ENCODE data around the gene PNPLA2. TPM values are rescaled to one million over a fixed set of nuclear protein-coding genes. Genes with fewer than 3 reads are reported as not detected.

Gene PNPLA2
- total and polyA plus RNA-seq, 2 of the 8 experiments (the other 6 are each of a cell fraction or from before 2014, with no cell fraction given) = 30.9 to 62.1 TPM

DNA sequence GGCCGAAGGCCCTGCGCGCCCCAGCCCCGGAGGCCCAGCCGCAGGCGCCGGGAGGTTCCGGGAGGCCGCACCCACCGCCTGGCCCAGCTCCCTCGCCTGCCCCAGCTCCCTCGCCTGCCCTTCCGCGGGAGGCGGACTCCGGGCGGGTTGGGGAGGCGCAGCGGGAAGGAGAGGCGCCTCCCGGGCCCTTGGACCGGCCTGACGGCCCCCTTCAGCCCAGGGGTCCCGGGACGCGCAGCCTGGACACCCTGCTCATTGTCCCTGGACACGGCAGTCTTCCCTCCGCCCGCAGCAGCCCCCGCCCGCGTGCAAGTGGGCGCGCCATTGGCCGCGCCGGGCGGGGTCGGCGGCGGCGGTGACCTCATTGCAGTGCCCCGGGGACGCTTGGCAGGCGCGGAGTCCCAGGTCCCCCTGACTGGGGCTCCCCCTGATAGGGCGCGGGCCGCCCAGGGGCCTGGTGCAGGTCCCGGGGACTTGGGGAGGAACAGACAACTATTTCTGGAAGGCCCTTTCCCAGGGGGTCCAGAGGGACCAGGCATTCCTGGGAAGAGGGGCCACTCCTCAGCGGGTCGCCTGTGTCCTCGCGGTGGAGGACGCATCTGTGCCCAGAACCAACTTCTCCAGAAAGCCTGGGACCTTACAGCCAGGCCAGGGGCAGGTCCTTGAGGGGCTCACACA is 14.5 kb downstream of the PNPLA2 start (continued):
- TF ChIP-seq, protein P1, sequence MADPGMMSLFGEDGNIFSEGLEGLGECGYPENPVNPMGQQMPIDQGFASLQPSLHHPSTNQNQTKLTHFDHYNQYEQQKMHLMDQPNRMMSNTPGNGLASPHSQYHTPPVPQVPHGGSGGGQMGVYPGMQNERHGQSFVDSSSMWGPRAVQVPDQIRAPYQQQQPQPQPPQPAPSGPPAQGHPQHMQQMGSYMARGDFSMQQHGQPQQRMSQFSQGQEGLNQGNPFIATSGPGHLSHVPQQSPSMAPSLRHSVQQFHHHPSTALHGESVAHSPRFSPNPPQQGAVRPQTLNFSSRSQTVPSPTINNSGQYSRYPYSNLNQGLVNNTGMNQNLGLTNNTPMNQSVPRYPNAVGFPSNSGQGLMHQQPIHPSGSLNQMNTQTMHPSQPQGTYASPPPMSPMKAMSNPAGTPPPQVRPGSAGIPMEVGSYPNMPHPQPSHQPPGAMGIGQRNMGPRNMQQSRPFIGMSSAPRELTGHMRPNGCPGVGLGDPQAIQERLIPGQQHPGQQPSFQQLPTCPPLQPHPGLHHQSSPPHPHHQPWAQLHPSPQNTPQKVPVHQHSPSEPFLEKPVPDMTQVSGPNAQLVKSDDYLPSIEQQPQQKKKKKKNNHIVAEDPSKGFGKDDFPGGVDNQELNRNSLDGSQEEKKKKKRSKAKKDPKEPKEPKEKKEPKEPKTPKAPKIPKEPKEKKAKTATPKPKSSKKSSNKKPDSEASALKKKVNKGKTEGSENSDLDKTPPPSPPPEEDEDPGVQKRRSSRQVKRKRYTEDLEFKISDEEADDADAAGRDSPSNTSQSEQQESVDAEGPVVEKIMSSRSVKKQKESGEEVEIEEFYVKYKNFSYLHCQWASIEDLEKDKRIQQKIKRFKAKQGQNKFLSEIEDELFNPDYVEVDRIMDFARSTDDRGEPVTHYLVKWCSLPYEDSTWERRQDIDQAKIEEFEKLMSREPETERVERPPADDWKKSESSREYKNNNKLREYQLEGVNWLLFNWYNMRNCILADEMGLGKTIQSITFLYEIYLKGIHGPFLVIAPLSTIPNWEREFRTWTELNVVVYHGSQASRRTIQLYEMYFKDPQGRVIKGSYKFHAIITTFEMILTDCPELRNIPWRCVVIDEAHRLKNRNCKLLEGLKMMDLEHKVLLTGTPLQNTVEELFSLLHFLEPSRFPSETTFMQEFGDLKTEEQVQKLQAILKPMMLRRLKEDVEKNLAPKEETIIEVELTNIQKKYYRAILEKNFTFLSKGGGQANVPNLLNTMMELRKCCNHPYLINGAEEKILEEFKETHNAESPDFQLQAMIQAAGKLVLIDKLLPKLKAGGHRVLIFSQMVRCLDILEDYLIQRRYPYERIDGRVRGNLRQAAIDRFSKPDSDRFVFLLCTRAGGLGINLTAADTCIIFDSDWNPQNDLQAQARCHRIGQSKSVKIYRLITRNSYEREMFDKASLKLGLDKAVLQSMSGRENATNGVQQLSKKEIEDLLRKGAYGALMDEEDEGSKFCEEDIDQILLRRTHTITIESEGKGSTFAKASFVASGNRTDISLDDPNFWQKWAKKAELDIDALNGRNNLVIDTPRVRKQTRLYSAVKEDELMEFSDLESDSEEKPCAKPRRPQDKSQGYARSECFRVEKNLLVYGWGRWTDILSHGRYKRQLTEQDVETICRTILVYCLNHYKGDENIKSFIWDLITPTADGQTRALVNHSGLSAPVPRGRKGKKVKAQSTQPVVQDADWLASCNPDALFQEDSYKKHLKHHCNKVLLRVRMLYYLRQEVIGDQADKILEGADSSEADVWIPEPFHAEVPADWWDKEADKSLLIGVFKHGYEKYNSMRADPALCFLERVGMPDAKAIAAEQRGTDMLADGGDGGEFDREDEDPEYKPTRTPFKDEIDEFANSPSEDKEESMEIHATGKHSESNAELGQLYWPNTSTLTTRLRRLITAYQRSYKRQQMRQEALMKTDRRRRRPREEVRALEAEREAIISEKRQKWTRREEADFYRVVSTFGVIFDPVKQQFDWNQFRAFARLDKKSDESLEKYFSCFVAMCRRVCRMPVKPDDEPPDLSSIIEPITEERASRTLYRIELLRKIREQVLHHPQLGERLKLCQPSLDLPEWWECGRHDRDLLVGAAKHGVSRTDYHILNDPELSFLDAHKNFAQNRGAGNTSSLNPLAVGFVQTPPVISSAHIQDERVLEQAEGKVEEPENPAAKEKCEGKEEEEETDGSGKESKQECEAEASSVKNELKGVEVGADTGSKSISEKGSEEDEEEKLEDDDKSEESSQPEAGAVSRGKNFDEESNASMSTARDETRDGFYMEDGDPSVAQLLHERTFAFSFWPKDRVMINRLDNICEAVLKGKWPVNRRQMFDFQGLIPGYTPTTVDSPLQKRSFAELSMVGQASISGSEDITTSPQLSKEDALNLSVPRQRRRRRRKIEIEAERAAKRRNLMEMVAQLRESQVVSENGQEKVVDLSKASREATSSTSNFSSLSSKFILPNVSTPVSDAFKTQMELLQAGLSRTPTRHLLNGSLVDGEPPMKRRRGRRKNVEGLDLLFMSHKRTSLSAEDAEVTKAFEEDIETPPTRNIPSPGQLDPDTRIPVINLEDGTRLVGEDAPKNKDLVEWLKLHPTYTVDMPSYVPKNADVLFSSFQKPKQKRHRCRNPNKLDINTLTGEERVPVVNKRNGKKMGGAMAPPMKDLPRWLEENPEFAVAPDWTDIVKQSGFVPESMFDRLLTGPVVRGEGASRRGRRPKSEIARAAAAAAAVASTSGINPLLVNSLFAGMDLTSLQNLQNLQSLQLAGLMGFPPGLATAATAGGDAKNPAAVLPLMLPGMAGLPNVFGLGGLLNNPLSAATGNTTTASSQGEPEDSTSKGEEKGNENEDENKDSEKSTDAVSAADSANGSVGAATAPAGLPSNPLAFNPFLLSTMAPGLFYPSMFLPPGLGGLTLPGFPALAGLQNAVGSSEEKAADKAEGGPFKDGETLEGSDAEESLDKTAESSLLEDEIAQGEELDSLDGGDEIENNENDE (IDR thresholded peaks at IDR 0.05; ENCODE audit: insufficient replicate concordance, low read length) = no peak
- no peak for TF ChIP-seq PHF8 (conservative IDR thresholded peaks at IDR 0.05; ENCODE audit: low read depth, low read length)

All from H1 (cell line).